Measurements from ENCODE around the gene ATG2A. TPM values are rescaled to one million over a fixed set of nuclear protein-coding genes. Genes with fewer than 3 reads are reported as not detected.

Gene ATG2A
- total RNA-seq, 4 donors from 2014 or later, result 20.3 to 34.8 (median 22.2) TPM

- DNase-seq (ENCODE audit: low spot score), result no peak
- ATAC-seq (ENCODE audit: low FRiP score), result no peak
- TF ChIP-seq CTCF (IDR thresholded peaks at IDR 0.05), result no peak
Measured at GRCh38 chr11:64870893-64871466, 46.0 kb downstream of the ATG2A start.

- DNase-seq (ENCODE audit: low spot score), result no peak
- peak; percentile 75 for ATAC-seq (ENCODE audit: low FRiP score)
- no peak for TF ChIP-seq CTCF (IDR thresholded peaks at IDR 0.05)
Measured at GRCh38 chr11:64870176-64870892, 46.7 kb downstream of the ATG2A start.

- ATAC-seq (ENCODE audit: low FRiP score) (no peak), DNase-seq (ENCODE audit: low spot score) (no peak)
- TF ChIP-seq CTCF (IDR thresholded peaks at IDR 0.05), result no peak
Measured at GRCh38 chr11:64869571-64870175, 47.3 kb downstream of the ATG2A start.

GRCh38 chr11:64868904-64869570 lies 48.0 kb downstream of the ATG2A start:
- no peak for DNase-seq (ENCODE audit: low spot score)
- TF ChIP-seq CTCF (IDR thresholded peaks at IDR 0.05), result no peak
- ATAC-seq (ENCODE audit: low FRiP score), result peak; percentile 81

GRCh38 chr11:64867748-64868462 lies 49.1 kb downstream of the ATG2A start:
- ATAC-seq (ENCODE audit: low FRiP score), result no peak
- no peak for TF ChIP-seq CTCF (IDR thresholded peaks at IDR 0.05)

GRCh38 chr11:64866173-64866491 lies 50.9 kb downstream of the ATG2A start:
- DNase-seq (ENCODE audit: low spot score), result no peak
- ATAC-seq (ENCODE audit: low FRiP score), result no peak
- TF ChIP-seq CTCF (IDR thresholded peaks at IDR 0.05), result no peak

More at GRCh38 chr11:64867748-64868462, 49.1 kb downstream of the ATG2A start:
- DNase-seq (ENCODE audit: low spot score), result peak; percentile 21

All from omental fat pad (tissue), 4 donors.